IMR-90 (cell line): ENCODE data around the gene WASHC3.

Experiments used
- BHLHE40 ChIP-seq: fragments of 150-350 bp; IDR thresholded peaks from 2 replicates; pipeline ENCODE4 v1.6.1; 2016; ENCODE audit warnings: mild to moderate bottlenecking, low read depth, low read length
- CHD1 ChIP-seq: IDR thresholded peaks from 2 replicates; pipeline ENCODE4 v1.6.1; 2012; ENCODE audit warnings: low read depth, low read length, improper control_type of control experiment
- FOS ChIP-seq: fragments of 150-350 bp; IDR thresholded peaks from 2 replicates; pipeline ENCODE4 v1.6.1; 2016; ENCODE audit warnings: low read depth, low read length
- MAFK ChIP-seq: IDR thresholded peaks from 2 replicates; pipeline ENCODE4 v1.6.1; 2012; ENCODE audit warnings: low read depth, low read length, improper control_type of control experiment
- MAZ ChIP-seq: IDR thresholded peaks from 2 replicates; pipeline ENCODE4 v1.6.1; 2012; ENCODE audit warnings: low read depth, mild to moderate bottlenecking, low read length, improper control_type of control experiment, moderate library complexity, borderline replicate concordance
- MXI1 ChIP-seq: IDR thresholded peaks from 2 replicates; pipeline ENCODE4 v1.6.1; 2012; ENCODE audit warnings: low read depth, mild to moderate bottlenecking, low read length, moderate library complexity, borderline replicate concordance
- NFE2L2 ChIP-seq: fragments of 150-350 bp; IDR thresholded peaks from 2 replicates; pipeline ENCODE4 v1.6.1; 2016; ENCODE audit warnings: low read depth, mild to moderate bottlenecking, low read length
- POLR2A ChIP-seq: IDR thresholded peaks from 2 replicates; pipeline ENCODE4 v1.6.1; 2012; ENCODE audit warnings: mild to moderate bottlenecking, low read depth, low read length
- RAD21 ChIP-seq: IDR thresholded peaks from 2 replicates; pipeline ENCODE4 v1.6.1; 2012; ENCODE audit warnings: low read length, improper control_type of control experiment
- RCOR1 ChIP-seq: IDR thresholded peaks from 2 replicates; pipeline ENCODE4 v1.6.1; 2012; ENCODE audit warnings: mild to moderate bottlenecking, low read length, improper control_type of control experiment; ENCODE audit not compliant: insufficient replicate concordance
- RFX5 ChIP-seq: IDR thresholded peaks from 2 replicates; pipeline ENCODE4 v1.8.0; 2012; ENCODE audit warnings: low read depth, mild to moderate bottlenecking, low read length, moderate library complexity
- SMC3 ChIP-seq: fragments of 150-350 bp; IDR thresholded peaks from 2 replicates; pipeline ENCODE4 v1.6.1; 2016; ENCODE audit warnings: low read depth, mild to moderate bottlenecking, antibody characterized with exemption, low read length, moderate library complexity
- USF2 ChIP-seq: fragments of 150-350 bp; IDR thresholded peaks from 2 replicates; pipeline ENCODE4 v1.6.1; 2017; ENCODE audit warnings: mild to moderate bottlenecking, antibody characterized with exemption, low read length, low read depth
- TF ChIP-seq, protein P1 (sequence below): conservative IDR thresholded peaks from 2 replicates; pipeline ENCODE4 v1.5.1; 2012; ENCODE audit warnings: mild to moderate bottlenecking, low read depth, low read length, improper control_type of control experiment

GRCh38 chr12:102024765-102025164, 37.0 kb downstream of the WASHC3 start:
- TF ChIP-seq, protein P1, sequence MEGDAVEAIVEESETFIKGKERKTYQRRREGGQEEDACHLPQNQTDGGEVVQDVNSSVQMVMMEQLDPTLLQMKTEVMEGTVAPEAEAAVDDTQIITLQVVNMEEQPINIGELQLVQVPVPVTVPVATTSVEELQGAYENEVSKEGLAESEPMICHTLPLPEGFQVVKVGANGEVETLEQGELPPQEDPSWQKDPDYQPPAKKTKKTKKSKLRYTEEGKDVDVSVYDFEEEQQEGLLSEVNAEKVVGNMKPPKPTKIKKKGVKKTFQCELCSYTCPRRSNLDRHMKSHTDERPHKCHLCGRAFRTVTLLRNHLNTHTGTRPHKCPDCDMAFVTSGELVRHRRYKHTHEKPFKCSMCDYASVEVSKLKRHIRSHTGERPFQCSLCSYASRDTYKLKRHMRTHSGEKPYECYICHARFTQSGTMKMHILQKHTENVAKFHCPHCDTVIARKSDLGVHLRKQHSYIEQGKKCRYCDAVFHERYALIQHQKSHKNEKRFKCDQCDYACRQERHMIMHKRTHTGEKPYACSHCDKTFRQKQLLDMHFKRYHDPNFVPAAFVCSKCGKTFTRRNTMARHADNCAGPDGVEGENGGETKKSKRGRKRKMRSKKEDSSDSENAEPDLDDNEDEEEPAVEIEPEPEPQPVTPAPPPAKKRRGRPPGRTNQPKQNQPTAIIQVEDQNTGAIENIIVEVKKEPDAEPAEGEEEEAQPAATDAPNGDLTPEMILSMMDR, result no peak
- TF ChIP-seq RFX5 (no peak), RAD21 (no peak), POLR2A (no peak), CHD1 (no peak), MAFK (no peak), MXI1 (no peak), USF2 (no peak), BHLHE40 (no peak), FOS (no peak), NFE2L2 (no peak), SMC3 (no peak), RCOR1 (no peak), MAZ (no peak)
